Measurements from ENCODE around the gene SLIT3.

SLIT3 gene

DNA sequence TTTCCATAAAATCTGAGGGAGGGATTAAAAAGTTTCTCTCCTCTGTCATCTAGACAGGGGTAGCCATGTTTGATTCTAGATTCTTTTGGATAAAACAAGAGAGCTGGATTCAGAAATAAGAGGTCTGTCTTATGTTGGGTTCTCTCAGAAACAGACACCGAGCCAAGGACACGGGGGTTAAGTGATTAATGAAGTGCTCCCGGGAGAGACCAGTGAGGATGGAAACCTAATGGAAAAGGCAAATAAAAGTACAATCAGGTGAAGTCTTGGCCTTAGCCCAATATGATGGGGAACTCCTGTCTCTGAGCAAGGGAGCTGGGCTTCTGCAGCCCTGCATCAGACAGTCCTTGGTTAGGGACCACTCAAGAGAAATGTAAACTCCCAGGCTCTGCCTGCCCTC is 413.0 kb downstream of the SLIT3 start:
- DNase-seq (ENCODE audit: low spot score) = no peak

DNA sequence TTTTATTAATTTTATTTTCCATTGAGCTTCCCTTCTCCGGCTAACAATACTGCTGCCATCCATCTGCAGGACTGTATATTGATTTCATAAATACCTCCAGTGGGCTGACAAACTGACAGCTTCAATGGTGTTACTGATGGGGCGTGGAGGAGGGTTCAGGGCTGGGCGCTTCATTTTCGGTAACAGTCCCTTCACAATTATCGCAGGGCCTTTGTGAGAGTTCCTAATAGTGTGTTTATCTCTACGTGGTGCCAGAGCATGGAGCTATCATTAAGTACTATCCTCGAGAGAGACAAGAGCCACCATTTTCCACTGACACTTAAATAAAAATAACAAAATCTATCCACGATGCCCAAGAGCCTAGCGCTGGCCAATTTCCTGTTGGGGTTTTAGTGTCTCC is 414.8 kb downstream of the SLIT3 start:
- no peak for DNase-seq (ENCODE audit: low spot score)

DNA sequence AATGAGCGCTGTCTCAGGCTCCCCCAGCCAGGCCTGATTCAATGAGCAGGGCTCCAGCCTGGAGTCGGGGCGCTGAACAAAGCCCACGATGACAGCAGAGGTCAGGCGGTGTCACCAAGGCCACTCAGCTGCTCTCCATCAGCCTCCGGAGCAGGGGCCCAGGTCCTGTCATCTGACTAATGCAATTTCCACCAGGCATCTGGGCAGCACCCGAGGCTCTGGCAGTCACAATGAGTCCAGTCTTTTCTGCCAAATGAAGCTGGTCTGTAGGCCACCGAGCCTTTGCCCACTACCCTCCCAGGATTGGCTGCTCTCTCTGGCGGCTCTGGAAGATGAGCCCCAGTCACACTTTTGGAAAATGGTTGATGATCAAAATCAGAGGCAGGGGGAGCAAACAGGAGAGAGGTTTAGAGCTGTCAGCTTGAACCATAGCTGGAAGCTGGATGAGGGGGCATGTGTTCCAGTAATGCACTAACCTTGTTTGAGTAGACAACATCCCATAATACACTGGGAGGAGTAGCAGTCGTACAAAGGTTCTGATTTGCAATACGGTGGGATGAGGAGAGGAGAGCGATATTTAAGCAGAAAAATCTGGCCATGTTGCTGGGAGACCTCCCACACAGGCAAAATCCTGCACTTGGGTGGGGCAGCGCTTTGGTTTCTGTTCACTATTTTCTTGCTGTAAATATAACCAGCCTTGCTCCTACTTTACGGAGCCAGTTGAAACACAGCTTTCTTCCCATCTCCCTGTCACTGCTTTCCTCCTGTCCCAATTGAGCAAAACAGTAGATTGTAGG is 415.4 kb downstream of the SLIT3 start:
- DNase-seq (ENCODE audit: low spot score) = peak; percentile 48

DNA sequence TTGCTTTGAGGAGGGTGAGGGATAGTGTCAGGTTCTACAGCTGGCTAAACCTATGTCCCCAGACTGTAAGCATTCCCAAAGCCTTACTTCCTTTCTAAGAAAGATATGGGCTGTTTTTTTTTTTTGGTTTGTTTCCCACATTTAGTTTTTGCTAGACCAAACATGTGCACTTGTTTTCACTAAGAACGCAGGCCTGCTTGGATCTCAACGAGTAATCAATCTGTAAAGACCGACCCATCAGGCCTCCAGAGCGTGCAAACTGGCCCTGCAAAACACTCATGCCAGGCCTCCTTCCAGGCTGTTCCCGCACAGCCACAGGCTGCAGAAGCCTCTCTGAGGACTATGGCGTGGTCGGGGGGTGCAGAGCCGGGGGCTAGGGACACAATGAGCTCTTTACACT is 416.9 kb downstream of the SLIT3 start:
- DNase-seq (ENCODE audit: low spot score) = no peak

DNA sequence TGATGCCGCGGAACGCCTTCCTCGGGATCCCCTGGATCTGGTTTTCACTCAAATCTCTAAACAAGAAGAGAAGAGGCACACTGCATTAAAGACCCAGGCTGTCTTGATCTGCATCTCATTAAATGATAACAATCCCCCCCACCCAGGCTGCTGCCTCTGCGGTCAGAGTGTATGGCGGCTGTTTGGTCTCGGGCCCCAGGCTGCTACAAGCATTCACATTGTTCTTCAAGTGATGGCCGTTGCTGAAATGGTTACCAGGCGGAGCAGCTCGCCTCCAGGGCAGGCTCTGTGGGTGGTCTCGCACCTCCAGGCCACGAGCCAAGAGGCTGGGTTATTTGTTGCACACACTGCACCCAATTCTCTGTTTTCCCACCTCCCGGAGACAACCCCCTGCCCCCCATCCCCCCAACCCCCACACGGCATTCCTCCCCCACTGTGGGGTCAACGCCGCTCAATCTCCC is 417.6 kb downstream of the SLIT3 start:
- no peak for DNase-seq (ENCODE audit: low spot score)

- no peak for DNase-seq (ENCODE audit: low spot score)
Measured at GRCh38 chr5:168882283-168882682, 418.7 kb downstream of the SLIT3 start.

GRCh38 chr5:168881427-168882149 is 419.4 kb downstream of the SLIT3 start:
- DNase-seq (ENCODE audit: low spot score) = no peak

GRCh38 chr5:168879929-168880328 is 421.0 kb downstream of the SLIT3 start:
- DNase-seq (ENCODE audit: low spot score) = peak; percentile 31

DNA sequence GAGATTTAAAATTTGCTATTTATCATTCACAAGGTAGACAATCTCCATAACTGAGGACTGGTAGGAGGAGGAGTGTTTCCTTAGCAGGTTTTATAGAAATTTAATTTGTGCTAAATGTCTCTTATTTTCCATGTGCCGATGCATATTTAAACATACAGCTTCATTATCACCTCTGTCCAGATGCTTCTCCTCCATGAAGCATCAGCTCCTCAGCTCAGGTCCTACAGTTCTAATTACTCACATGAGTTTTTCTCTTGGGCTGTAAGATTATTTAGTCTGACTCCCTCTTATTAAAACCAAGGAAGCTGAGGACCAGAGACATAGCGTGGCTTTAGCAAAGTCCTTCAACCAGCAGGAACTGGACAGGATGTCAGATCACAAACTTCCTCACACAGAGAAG is 421.6 kb downstream of the SLIT3 start:
- no peak for DNase-seq (ENCODE audit: low spot score)

GRCh38 chr5:168878135-168878745 is 422.7 kb downstream of the SLIT3 start:
- no peak for DNase-seq (ENCODE audit: low spot score)

DNA sequence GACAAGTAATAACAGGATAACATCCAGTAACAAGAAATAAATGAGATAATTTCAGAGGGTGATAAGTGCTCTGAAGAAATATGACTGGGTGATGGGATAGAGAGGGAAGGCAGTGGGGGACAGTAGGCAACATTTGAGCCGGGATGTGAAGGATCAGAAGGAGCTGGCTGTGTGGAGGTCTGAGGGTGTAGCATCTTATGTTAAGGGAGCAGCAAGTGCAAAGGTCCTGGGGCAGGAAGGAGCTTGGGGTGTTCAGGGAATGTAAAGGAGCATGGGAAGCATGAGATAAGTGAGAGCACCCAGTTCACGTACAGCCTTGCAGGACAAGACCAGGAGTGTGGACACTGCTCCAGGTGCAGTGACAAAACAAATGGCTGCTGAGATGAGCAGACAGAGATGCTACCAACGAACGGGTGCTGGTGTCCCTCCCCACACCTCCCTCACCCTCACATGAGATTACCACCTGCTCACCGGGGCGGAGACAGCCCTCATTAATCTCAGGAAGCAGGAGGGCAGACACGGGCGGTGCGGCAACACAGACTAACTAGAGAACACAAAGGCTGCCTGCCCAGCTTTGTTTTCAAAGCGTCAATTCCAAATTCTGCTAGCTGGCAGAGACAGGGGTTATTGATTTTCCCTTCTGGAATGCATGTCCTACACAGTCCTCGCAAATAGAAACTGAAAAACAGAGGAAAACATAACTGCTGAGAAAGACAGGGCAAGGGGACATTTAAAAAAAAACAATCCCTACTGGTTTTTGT is 423.6 kb downstream of the SLIT3 start:
- DNase-seq (ENCODE audit: low spot score) = no peak

- no peak for DNase-seq (ENCODE audit: low spot score)
Measured at GRCh38 chr5:168876419-168876818, 424.5 kb downstream of the SLIT3 start.

DNA sequence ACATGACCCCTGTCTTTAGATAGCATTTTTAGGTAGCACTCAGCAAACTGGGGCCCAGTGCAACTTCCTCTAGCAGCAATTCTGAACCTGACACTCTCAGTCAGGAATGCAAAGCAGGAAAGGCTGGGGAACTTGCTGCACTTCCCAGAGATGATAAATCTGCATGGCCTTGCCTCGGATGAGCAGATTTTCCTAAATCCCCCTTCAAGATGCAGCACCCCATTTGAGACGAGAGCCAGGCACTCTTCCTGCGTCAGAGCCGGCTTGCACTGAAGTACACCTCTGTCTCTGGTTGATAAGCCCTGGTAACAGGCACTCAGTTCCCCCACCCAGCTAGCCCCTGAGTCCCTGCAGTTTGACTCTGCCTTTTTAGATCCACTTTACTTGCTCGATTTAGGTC is 425.1 kb downstream of the SLIT3 start:
- no peak for DNase-seq (ENCODE audit: low spot score)

DNA sequence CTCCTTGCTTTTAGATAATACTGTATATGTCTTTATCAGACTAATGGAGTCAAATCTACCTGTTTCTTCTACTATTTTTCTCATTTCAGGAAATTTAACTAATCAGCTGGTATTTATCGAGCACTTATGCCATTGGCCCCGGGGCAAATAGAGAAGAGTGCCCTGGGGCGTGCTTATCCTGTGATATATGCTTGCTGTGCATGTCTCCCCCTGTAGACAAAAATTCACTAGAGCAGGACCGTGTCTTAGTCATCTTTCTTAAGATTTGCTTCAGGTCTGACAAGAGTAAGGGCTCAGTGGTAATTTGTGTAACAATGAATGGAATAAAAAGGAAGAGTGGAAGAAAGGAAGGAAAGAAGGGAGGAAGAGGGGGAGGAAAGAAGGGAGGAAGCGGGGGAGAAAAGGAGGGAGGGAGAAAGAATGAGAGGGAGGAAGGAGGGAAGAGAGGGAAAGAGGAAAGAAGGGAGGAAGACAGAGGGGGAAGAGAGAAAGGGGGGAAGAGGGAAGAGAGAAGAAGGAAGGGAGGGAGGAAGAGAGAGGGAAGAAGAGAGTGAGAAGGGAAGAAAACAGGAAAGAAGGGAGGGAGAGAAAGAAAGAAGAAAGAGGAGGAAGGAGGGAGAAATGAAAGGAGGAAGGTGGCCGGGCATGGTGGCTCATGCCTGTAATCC is 426.1 kb downstream of the SLIT3 start:
- no peak for DNase-seq (ENCODE audit: low spot score)

DNA sequence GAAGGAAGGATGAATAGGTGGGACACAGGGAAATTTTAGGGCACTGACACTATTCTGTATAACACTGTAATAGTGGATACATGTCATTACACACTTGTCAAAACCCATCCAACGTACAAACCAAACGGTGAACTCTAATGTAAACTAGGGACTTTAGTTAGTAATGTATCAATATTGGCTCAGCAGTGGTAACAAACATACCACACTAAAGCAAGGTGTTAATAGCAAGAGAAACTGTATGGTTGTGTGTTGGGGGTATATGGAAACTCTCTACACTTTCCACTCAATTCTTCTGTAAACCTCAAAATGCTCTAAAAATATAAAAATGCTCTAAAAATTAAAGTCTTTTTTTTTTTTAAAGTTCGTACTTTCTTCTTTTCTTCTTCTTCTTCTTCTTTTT is 428.7 kb downstream of the SLIT3 start:
- no peak for DNase-seq (ENCODE audit: low spot score)

- DNase-seq (ENCODE audit: low spot score) = no peak
Measured at GRCh38 chr5:168870910-168871309, 430.0 kb downstream of the SLIT3 start.

GRCh38 chr5:168869615-168870227 is 431.2 kb downstream of the SLIT3 start:
- DNase-seq (ENCODE audit: low spot score) = no peak

DNA sequence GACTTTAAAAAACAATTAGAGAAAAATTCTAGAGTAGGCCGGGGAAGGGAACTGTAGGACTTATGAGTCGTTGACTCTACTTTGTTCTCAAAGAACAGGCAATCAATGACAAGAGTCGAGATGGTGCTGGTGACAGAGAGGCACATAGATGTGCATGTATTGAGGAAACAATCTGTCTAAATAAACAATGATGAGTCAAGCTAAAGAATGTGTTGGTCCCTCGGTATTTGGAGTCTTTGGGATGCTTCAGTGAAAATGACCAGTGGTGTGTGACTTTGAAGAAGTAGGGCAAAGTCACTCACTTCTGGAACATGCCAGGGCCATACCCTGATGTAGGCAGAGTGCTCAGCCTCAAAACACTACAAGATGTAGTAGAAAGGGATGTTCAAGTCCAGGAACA is 433.7 kb downstream of the SLIT3 start:
- DNase-seq (ENCODE audit: low spot score) = no peak

GRCh38 chr5:168865968-168866367 is 435.0 kb downstream of the SLIT3 start:
- DNase-seq (ENCODE audit: low spot score) = no peak

- no peak for DNase-seq (ENCODE audit: low spot score)
Measured at GRCh38 chr5:168863021-168863420, 437.9 kb downstream of the SLIT3 start.

DNA sequence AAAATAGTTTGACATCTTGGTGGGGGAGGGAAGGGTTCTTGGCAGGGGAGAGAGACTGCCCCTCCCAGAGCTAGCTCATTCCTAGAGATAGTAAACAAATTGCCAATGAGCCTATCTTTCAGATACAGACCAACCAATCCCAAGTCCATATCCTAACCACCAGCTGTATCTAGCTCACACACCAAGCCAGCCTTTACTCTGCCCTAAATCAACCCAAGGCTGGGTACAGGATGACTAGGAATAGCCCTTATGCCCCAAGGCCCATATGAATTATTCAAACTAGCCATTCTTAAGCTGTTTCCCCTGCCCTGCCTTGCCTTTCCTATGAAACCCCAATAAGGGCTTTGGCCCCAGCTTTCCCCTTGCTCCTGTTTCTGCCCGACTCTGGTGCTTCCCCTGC is 440.4 kb downstream of the SLIT3 start:
- no peak for DNase-seq (ENCODE audit: low spot score)

Measured in pons (tissue), 1 donor.